AG04450 (cell line): Measurements from ENCODE around the gene UQCR11. TPM values are rescaled to one million over a fixed set of nuclear protein-coding genes. Genes with fewer than 3 reads are reported as not detected.

Experiments used
- CTCF ChIA-PET: fragments of 300-600, 350-600 bp; formaldehyde crosslinking; extraction: SDS; loops from one replicate; lab custom pipeline; 2022; ENCODE audit warnings: antibody characterized with exemption, inconsistent platforms; lab: Charles Lee
- POLR2A ChIA-PET: fragments of 350-600 bp; formaldehyde crosslinking; extraction: SDS; loops from one replicate; lab custom pipeline; 2021; ENCODE audit warnings: antibody characterized with exemption, inconsistent platforms; lab: Yijun Ruan, JAX
- DNase-seq: peaks from one replicate; pipeline ENCODE4 v3.0.0-alpha.2; 2011; ENCODE audit warnings: low read depth, low spot score
- H3K27ac ChIP-seq: one replicate; pipeline ENCODE4 v1.5.1; 2012; ENCODE audit warnings: low read depth, low read length, control low read depth
- H3K27me3 ChIP-seq: one replicate; pipeline ENCODE4 v1.6.0; 2012; ENCODE audit warnings: low read length; ENCODE audit not compliant: control insufficient read depth, insufficient read depth
- H3K4me3 ChIP-seq: 2 replicates; pipeline ENCODE4 v1.5.1; 2011; ENCODE audit warnings: mild to moderate bottlenecking, low read depth, low read length, control low read depth
- H3K9me3 ChIP-seq: 2 replicates; pipeline ENCODE4 v1.5.1; 2012; ENCODE audit warnings: low read length; ENCODE audit not compliant: control insufficient read depth, insufficient read depth
- CTCF ChIP-seq: IDR thresholded peaks from 2 replicates; pipeline ENCODE4 v1.5.1; 2011; ENCODE audit warnings: low read depth, low read length, control low read depth, inconsistent platforms
- polyA plus RNA-seq: library from polyadenylated mRNA; depleted of rRNA; stranded (reverse); fragments of >200 nt; gene quantifications from 2 replicates; pipeline ENCODE4 v1.2.3, GENCODE V29; 2011

The UQCR11 gene
- polyA plus RNA-seq, 1 experiment = 153 TPM

GRCh38 chr19:1612114-1613086 lies 7.1 kb upstream of the UQCR11 start:
- ChIA-PET CTCF (interaction anchor here (1.1 kb wide), 1 partner anchor 237 kb away, joined by 3 read pairs; no protein-coding TSS in a partner anchor), POLR2A (no interaction called here)
- H3K27me3 ChIP-seq = no peaks in the 10 kb centered on the region
- no peaks in the 10 kb centered on the region; the same call in 1 of the 2 replicates for H3K9me3 ChIP-seq
- DNase-seq = no peak
- H3K27ac ChIP-seq = no peak overlapping the region
- no peak overlapping the region for H3K4me3 ChIP-seq
- TF ChIP-seq CTCF = no peak

DNA sequence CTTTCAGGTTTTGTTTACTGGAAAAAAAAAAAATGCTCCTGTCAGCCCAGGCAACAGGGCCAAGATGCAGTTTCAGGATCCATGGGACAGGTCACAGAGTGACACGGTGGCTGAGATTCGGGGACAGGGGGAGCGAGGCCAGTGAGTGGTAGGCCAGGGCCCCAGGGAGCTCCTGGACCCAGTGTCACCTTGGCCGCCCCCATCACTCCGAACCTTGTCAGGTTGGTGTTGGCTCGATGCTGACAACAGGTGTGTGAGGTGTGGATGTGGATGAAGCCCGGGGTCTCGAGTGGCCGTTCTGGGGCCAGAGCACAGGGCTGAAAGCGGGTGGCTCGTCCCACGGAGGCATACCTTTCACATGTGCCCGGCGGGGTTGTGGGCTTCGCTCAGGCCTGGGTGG lies 6.1 kb upstream of the UQCR11 start:
- no peak for DNase-seq
- no peak overlapping the region for H3K27ac ChIP-seq
- H3K4me3 ChIP-seq = no peak overlapping the region
- no peaks in the 10 kb centered on the region for H3K27me3 ChIP-seq
- H3K9me3 ChIP-seq = no peaks in the 10 kb centered on the region; the same call in 1 of the 2 replicates
- ChIA-PET CTCF (no interaction called here), POLR2A (no interaction called here)
- TF ChIP-seq CTCF = no peak

GRCh38 chr19:1610579-1610978 lies 5.3 kb upstream of the UQCR11 start:
- no peak overlapping the region for H3K4me3 ChIP-seq
- ChIA-PET POLR2A (no interaction called here), CTCF (no interaction called here)
- DNase-seq = no peak
- no peaks in the 10 kb centered on the region for H3K27me3 ChIP-seq
- no peak overlapping the region for H3K27ac ChIP-seq
- TF ChIP-seq CTCF = no peak
- no peaks in the 10 kb centered on the region; the same call in 1 of the 2 replicates for H3K9me3 ChIP-seq

DNA sequence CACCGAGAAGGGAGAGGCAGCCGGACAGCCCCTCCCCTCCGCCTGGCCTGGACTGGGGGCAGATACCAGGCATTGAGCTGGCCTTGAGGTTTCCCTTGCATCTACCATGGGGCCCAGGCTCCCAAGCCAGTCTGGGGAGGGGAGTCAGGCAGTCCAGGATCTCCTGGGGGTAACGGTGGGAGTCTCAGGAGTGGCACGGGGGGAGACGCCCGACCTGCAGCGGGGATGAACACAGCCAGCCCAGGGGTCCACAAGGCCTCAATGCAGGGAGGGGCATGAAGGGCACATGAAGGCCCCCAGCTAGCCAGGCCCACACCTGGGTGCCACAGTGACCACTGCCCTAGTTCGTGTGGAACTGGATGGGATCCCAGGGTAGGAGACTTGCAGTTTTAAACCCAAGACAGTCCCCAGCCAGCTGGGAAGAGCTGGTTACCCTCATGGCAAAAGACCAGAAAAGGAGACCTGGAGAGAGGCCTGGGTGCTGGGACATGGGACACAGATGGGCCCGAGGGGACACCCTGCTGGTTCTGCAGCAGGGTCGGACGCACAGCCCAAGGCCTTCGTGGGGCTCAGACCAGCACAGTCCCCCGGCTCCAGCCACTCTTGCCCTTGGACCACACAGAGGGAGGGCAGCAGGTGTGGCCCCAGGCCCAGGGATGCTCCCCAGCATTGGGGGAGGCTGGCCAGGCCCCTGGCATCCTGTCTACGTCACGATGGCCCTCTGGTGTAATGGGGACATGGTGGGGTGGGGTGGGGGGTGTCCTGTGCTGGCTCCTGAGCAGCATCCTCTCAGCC lies 4.6 kb upstream of the UQCR11 start:
- H3K9me3 ChIP-seq = peaks cover 2% of the 10 kb centered on the region; the same call in 1 of the 2 replicates
- no peaks in the 10 kb centered on the region for H3K27me3 ChIP-seq
- no peak overlapping the region for H3K4me3 ChIP-seq
- no peak overlapping the region for H3K27ac ChIP-seq
- ChIA-PET POLR2A (no interaction called here), CTCF (no interaction called here)
- TF ChIP-seq CTCF = no peak
- no peak for DNase-seq
